ENCODE data around the gene S100A13.

Gene S100A13

GRCh38 chr1:153569465-153569864 lies 57.8 kb downstream of the S100A13 start:
- no peak for DNase-seq (ENCODE audit: low spot score)
